Kidney capillary endothelial cell (primary cell): ENCODE measurements around the gene ETV5.

ENCODE experiments used
- DNase-seq: peaks from one replicate; pipeline ENCODE4 v3.0.0-alpha.2; 2018; ENCODE audit warnings: low spot score

The ETV5 gene

GRCh38 chr3:186095561-186096081, 13.3 kb downstream of the ETV5 start:
- no peak for DNase-seq

- no peak for DNase-seq
These were observed 14.0 kb downstream of the ETV5 start for GRCh38 chr3:186094696-186095425.

- DNase-seq: no peak
These were observed 14.6 kb downstream of the ETV5 start for GRCh38 chr3:186094271-186094670.

GRCh38 chr3:186093271-186093900, 15.5 kb downstream of the ETV5 start:
- no peak for DNase-seq

- DNase-seq: no peak
These were observed 16.4 kb downstream of the ETV5 start for GRCh38 chr3:186092360-186093070.

GRCh38 chr3:186090901-186091300, 18.0 kb downstream of the ETV5 start:
- no peak for DNase-seq

GRCh38 chr3:186088335-186088734, 20.6 kb downstream of the ETV5 start:
- no peak for DNase-seq

GRCh38 chr3:186084264-186084663, 24.6 kb downstream of the ETV5 start:
- no peak for DNase-seq

- no peak for DNase-seq
These were observed 25.1 kb downstream of the ETV5 start for GRCh38 chr3:186083746-186084145.

GRCh38 chr3:186082150-186082549, 26.7 kb downstream of the ETV5 start:
- DNase-seq: no peak

GRCh38 chr3:186081678-186082077, 27.2 kb downstream of the ETV5 start:
- no peak for DNase-seq

GRCh38 chr3:186080849-186081438, 27.9 kb downstream of the ETV5 start:
- DNase-seq: no peak

GRCh38 chr3:186079925-186080324, 29.0 kb downstream of the ETV5 start:
- no peak for DNase-seq

GRCh38 chr3:186077466-186077865, 31.4 kb downstream of the ETV5 start:
- no peak for DNase-seq

GRCh38 chr3:186075931-186076567, 32.8 kb downstream of the ETV5 start:
- no peak for DNase-seq

GRCh38 chr3:186075489-186075888, 33.4 kb downstream of the ETV5 start:
- no peak for DNase-seq

GRCh38 chr3:186073641-186074040, 35.2 kb downstream of the ETV5 start:
- DNase-seq: no peak

- no peak for DNase-seq
These were observed 37.9 kb downstream of the ETV5 start for GRCh38 chr3:186070996-186071395.

GRCh38 chr3:186070550-186070949, 38.3 kb downstream of the ETV5 start:
- no peak for DNase-seq

GRCh38 chr3:186070133-186070532, 38.8 kb downstream of the ETV5 start:
- DNase-seq: no peak

- DNase-seq: no peak
These were observed 39.7 kb downstream of the ETV5 start for GRCh38 chr3:186069199-186069598.

GRCh38 chr3:186068243-186068552, 40.7 kb downstream of the ETV5 start:
- no peak for DNase-seq
